ENCODE data around the gene KMT2C.
"Not testable (repeated sequence)": the region's sequence is repeated elsewhere in the genome, so short reads cannot be mapped to it uniquely, and the experiment has no call there.

KMT2C gene

GRCh38 chr7:152362128-152362926 is 73.5 kb downstream of the KMT2C start:
- DNase-seq (ENCODE audit: low read depth): no peak

- DNase-seq (ENCODE audit: low read depth): no peak
Observed at GRCh38 chr7:152355474-152356057, 80.2 kb downstream of the KMT2C start.

GRCh38 chr7:152354061-152354460 is 81.7 kb downstream of the KMT2C start:
- no peak for DNase-seq (ENCODE audit: low read depth)

- not testable (repeated sequence) for DNase-seq (ENCODE audit: low read depth)
Observed at GRCh38 chr7:152353281-152353680, 82.5 kb downstream of the KMT2C start.

- DNase-seq (ENCODE audit: low read depth): not testable (repeated sequence)
Observed at GRCh38 chr7:152351747-152352146, 84.1 kb downstream of the KMT2C start.

GRCh38 chr7:152351168-152351567 is 84.6 kb downstream of the KMT2C start:
- peak; percentile 7 for DNase-seq (ENCODE audit: low read depth)

GRCh38 chr7:152347888-152348287 is 87.9 kb downstream of the KMT2C start:
- DNase-seq (ENCODE audit: low read depth): no peak

GRCh38 chr7:152344253-152344652 is 91.5 kb downstream of the KMT2C start:
- DNase-seq (ENCODE audit: low read depth): no peak

GRCh38 chr7:152342796-152343195 is 93.0 kb downstream of the KMT2C start:
- no peak for DNase-seq (ENCODE audit: low read depth)

GRCh38 chr7:152341914-152342236 is 93.9 kb downstream of the KMT2C start:
- no peak for DNase-seq (ENCODE audit: low read depth)

- peak; percentile 52 for DNase-seq (ENCODE audit: low read depth)
Observed at GRCh38 chr7:152341039-152341913, 94.5 kb downstream of the KMT2C start.

GRCh38 chr7:152340161-152340560 is 95.6 kb downstream of the KMT2C start:
- no peak for DNase-seq (ENCODE audit: low read depth)

- peak; percentile 44 for DNase-seq (ENCODE audit: low read depth)
Observed at GRCh38 chr7:152338561-152338960, 97.2 kb downstream of the KMT2C start.

GRCh38 chr7:152336754-152337368 is 98.9 kb downstream of the KMT2C start:
- peak; percentile 51 for DNase-seq (ENCODE audit: low read depth)

- DNase-seq (ENCODE audit: low read depth): no peak
Observed at GRCh38 chr7:152335900-152336571, 99.8 kb downstream of the KMT2C start.

- no peak for DNase-seq (ENCODE audit: low read depth)
Observed at GRCh38 chr7:152333134-152333533, 102.7 kb downstream of the KMT2C start.

GRCh38 chr7:152330827-152331226 is 105.0 kb downstream of the KMT2C start:
- DNase-seq (ENCODE audit: low read depth): peak; percentile 42

GRCh38 chr7:152329469-152329868 is 106.3 kb downstream of the KMT2C start:
- DNase-seq (ENCODE audit: low read depth): no peak

- no peak for DNase-seq (ENCODE audit: low read depth)
Observed at GRCh38 chr7:152328234-152328633, 107.6 kb downstream of the KMT2C start.

- DNase-seq (ENCODE audit: low read depth): no peak
Observed at GRCh38 chr7:152315845-152316244, 120.0 kb downstream of the KMT2C start.

GRCh38 chr7:152313831-152314604 is 121.8 kb downstream of the KMT2C start:
- peak; percentile 64 for DNase-seq (ENCODE audit: low read depth)

Data from fibroblast of gingiva (primary cell).